GM19035 (cell line): ENCODE data around the gene FAM53B.
A peak's percentile ranks its signal among the peaks of the same experiment; 100 is the strongest.

Experiments
- ATAC-seq: cut with Tn5 transposase; IDR thresholded peaks from one replicate; pipeline ENCODE4 v1.9.1; 2021; ENCODE audit not compliant: unreplicated experiment

FAM53B gene

DNA sequence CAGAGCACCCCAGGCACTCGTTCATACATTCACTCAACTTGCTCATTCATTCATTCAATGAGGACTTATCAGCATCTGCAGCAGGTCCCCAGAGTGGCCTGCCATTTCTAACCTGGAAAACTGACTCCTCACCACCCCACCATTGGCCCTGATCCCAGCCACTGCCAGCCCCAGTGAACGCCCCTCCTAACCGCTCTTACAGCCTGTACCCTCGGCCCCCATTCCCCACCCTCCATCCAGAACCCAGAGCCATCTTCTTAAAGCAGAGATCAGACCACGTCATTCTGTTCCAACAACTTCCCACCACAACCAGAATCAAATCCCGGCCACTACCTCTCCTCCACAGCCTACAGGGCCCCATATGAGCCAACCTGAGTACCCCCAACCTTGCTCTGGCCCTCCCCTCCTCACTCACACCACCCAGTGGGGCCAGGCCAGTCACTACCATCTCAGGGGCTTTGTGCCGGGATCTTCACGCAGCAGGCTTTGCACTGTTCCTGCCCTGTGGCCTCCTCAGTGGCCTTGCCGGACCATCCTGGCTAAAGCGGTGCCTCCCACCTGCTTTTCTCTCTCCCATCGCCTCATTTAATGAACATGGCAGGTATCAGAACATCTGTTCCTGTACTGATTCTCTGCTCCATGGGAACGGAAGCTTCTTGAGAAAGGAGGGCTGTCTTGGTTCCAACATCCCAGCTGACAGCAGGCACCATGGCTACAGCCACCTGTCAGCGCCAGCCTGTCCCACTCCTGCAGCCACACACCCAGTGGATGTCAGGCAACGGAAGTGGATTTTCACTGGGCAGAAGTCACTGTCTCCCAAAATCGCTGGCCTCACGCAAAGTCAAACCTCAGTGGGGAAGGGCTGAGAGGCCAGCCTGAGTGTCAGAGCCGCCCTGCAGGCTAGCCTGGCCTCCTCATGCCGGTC is 45.4 kb downstream of the FAM53B start:
- no peak for ATAC-seq

- ATAC-seq = no peak
Observed at GRCh38 chr10:124697837-124698544, 46.2 kb downstream of the FAM53B start.

DNA sequence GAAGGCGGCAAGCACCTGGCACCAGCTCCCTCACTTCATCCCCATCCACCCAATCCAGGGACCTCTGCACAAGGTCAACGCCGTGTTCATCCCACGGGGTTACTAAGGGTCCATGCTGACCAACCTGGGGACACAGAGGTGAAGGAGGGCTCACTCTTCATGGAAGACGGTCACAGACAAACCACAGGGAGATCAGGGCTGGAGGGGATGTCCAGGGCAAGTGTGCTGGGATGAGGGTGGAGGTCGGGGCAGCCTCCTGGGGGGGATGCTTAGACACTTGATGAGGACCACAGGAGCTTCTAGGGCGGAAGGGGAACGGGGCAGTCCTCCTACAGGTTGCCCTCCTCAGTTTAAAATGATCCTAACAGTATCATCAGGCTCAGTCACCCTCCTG is 46.7 kb downstream of the FAM53B start:
- ATAC-seq = no peak

- peak; percentile 75 for ATAC-seq
Observed at GRCh38 chr10:124696446-124697392, 47.5 kb downstream of the FAM53B start.

DNA sequence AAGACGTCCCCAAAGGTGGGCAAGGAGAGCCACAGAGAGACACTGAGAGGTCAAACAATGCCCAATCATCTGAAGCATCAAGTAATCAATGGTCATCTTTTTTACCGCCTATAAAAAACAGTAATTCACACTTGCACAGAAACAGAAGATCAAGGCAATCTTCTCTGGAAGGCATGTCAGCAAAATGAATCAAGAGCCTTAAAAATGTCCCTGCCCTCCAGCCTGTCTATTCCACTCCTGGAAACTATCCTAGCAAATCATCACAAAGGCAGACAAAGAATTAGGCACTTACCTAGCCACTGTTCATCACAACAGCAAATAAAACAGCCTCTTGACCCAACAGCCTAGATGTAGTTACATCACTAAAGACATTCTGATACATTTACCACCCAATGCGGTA is 48.9 kb downstream of the FAM53B start:
- ATAC-seq = no peak

GRCh38 chr10:124694481-124695220 is 49.5 kb downstream of the FAM53B start:
- ATAC-seq = no peak

GRCh38 chr10:124693801-124694416 is 50.3 kb downstream of the FAM53B start:
- no peak for ATAC-seq

DNA sequence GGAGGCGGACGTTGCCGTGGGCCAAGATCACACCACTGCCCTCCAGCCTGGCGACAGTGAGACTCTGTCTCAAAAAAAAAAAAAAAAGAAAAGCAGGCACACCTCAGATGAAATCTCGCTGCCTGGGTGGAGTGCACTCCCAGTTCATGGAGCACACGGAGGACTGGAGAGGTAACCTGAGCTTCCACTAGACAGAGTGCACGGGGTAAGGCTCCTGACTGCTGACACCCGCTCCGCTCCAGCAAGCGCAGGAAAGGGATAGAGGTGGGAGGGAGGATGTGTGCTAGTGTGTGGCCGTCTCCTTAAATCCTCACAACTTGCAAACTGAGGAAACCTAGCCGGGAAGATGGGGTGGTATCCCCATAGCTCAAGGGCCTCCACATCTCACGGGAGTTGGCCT is 50.8 kb downstream of the FAM53B start:
- no peak for ATAC-seq

DNA sequence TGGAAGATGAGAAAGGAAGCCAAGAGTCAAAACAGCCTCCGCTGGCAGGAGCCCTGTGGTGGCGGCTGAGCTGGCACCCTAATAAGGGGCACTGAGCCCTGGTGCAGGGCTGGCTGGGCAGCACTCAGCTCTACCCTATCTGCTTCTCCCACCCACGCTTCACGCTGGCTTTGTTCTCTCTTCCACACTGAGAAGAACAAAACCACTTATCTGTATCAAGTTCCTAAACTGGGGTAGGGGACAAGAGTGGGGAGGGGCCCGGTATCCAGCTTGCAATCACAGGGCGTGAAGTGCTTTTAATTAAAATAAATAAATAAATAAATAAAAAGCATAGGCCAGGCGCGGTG is 52.1 kb downstream of the FAM53B start:
- ATAC-seq = no peak

DNA sequence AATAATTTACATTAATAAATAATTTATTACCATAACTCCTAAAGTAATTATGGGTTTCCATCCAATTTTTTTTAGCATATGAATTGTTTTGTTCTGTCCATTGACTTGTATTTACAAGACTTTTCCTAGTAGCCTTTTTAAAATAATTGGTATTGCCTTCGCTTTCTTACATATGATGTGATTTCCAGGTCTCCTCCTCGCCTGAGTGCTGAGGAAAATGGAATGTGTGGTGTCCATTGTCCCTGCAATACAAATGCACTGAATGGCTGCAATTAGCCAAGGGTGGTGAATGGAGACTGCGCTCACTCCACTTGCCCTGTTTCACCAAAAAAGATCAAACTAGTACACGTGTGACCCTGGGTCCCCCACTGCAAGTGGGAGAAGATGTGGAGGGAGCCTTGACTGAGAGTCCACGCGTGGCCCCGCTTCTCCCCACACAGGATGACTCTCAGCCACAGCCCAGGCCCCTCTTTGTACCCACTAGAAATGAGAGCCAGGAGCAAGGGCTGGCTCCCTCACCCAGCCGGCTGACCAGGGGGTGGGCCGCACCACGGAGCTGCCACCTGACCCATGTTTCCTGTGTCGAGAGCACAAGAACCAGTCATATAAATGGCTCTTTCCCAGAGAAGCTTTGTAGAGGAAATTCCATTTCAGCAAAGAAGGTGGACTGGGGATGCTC is 52.6 kb downstream of the FAM53B start:
- no peak for ATAC-seq

DNA sequence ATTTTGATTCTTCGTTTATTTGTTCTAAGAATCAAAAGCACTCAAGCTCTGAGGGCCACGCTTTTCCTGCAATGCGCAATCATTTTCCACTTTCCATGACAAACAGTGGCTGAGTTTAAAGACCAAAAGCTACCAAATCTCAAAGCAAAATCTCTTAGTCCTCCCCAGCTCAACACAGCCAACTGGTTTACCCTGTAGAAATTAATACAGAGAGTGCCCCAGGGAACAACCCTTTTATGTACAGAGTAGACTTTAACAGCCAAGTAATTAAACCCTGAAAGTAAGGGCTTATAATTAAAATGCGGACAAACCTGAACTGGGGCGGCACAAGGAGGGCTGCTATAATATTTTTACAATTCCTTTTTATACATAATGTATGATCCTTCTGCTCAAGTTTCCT is 53.2 kb downstream of the FAM53B start:
- no peak for ATAC-seq

DNA sequence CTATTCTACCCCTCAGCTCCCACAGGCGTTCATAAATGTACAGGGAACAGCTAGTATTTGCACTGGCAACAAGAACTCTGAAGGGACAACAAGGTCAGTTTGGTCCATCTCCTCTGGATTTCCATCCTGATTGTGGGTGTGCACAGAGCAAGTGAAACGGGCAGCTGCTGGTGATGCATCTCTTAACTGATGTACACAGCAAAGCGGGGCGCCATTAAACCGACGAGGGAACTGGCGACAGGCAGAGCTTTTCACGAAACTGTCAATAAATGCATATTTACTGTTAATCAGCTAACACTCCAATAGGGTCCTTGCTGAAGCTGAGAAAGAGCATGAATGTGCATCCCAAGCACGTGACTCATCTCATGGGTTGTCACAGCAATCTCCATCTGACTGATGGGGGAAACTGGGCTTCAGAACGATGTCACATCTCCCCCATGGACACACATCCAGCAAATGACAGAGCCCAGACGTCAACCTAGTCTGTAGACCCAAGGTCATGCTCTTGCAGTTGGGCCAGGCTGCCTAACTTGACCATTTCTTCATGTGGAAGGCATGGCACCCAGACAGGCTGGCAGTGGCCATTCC is 54.2 kb downstream of the FAM53B start:
- no peak for ATAC-seq

- ATAC-seq = peak; percentile 96
Observed at GRCh38 chr10:124688889-124689670, 55.1 kb downstream of the FAM53B start.

DNA sequence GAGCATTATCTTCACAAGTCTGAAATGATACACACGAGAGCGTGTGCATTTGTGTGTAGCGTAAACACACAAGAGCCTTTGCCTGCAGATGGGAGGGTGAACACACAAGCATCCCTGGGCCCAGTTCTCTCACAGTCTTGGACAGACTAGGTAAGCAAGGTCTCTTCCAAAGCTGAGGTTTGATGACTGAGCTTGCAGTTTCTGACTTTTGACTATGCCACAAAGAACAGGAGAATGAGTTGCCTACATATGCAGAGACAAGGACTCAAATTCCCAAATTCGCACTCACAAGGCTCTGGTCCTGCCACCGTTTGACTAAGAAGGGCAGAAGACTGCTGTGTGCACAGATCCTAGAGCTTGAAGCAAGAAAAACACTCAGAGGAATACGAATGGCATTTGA is 55.8 kb downstream of the FAM53B start:
- peak; percentile 8 for ATAC-seq

DNA sequence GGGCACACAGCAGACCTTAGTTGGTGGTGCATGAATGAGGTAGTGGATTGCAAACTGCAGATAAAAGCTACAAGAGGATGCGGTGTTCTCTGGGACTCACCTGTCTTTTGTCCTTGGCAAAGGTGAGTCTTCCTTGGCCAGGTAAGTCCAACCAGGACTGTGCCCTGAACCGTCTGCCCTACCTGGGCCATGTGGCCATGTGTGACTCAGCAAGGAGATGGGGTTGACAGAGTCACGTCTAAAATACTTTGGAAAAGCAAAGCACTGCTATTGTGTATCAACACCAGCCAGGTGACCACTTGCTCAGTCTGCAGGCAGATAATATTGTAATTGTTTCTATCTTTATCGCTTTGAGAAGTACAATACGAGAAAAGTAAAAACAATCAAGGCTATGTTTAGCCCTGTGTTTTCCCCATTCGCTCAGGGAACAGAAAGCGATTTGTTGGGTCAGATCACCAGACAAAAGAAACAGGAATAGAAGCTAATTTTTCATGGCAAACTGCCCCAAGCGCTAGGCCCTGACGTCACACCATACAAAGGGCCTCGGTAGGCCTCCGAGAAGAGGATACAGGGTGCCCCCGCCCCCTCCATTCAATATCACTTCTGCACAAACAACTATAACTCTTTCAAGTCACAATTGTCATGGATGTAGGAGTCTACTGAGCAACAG is 57.3 kb downstream of the FAM53B start:
- ATAC-seq = no peak

GRCh38 chr10:124685261-124685660 is 58.9 kb downstream of the FAM53B start:
- ATAC-seq = no peak

GRCh38 chr10:124683814-124684213 is 60.4 kb downstream of the FAM53B start:
- no peak for ATAC-seq
